Measurements from ENCODE around the gene C6orf89.

The C6orf89 gene

GRCh38 chr6:36862848-36863382 is 22.8 kb upstream of the C6orf89 start:
- no peak overlapping the region for H3K4me3 ChIP-seq (ENCODE audit: low read depth, low read length)
- TF ChIP-seq CTCF (IDR thresholded peaks at IDR 0.05; ENCODE audit: borderline replicate concordance, insufficient read depth, low read depth, low read length), result no peak

- H3K4me3 ChIP-seq (ENCODE audit: low read depth, low read length), result no peak overlapping the region
- no peak for TF ChIP-seq CTCF (IDR thresholded peaks at IDR 0.05; ENCODE audit: borderline replicate concordance, insufficient read depth, low read depth, low read length)
Observed at GRCh38 chr6:36863670-36864540, 21.8 kb upstream of the C6orf89 start.

GRCh38 chr6:36865835-36866234 is 19.9 kb upstream of the C6orf89 start:
- no peak for TF ChIP-seq CTCF (IDR thresholded peaks at IDR 0.05; ENCODE audit: borderline replicate concordance, insufficient read depth, low read depth, low read length)
- H3K4me3 ChIP-seq (ENCODE audit: low read depth, low read length), result no peak overlapping the region

- TF ChIP-seq CTCF (IDR thresholded peaks at IDR 0.05; ENCODE audit: borderline replicate concordance, insufficient read depth, low read depth, low read length), result no peak
Observed at GRCh38 chr6:36867471-36868224, 18.1 kb upstream of the C6orf89 start.

GRCh38 chr6:36871686-36872085 is 14.1 kb upstream of the C6orf89 start:
- no peak overlapping the region for H3K4me3 ChIP-seq (ENCODE audit: low read depth, low read length)
- no peak for TF ChIP-seq CTCF (IDR thresholded peaks at IDR 0.05; ENCODE audit: borderline replicate concordance, insufficient read depth, low read depth, low read length)

More at GRCh38 chr6:36867471-36868224, 18.1 kb upstream of the C6orf89 start:
- no peak overlapping the region for H3K4me3 ChIP-seq (ENCODE audit: low read depth, low read length)

GRCh38 chr6:36873115-36873514 is 12.6 kb upstream of the C6orf89 start:
- H3K4me3 ChIP-seq (ENCODE audit: low read depth, low read length), result no peak overlapping the region
- TF ChIP-seq CTCF (IDR thresholded peaks at IDR 0.05; ENCODE audit: borderline replicate concordance, insufficient read depth, low read depth, low read length), result no peak
